Lower lobe of right lung (tissue), 2 donors: ENCODE results near the gene TRRAP. TPM values are rescaled to one million over a fixed set of nuclear protein-coding genes. Genes with fewer than 3 reads are reported as not detected.

Experiments used
- ATAC-seq, 2 donors: fragments of 200-7000 bp; cut with Tn5 transposase; one replicate each; pipeline ENCODE4 v1.9.1; 2020 to 2022; ENCODE audit warnings: mild to moderate bottlenecking in 2 of 2, moderate library complexity in 2 of 2
- DNase-seq: peaks from one replicate; pipeline ENCODE4 v3.0.0-alpha.2; 2020
- H3K27ac ChIP-seq: fragments of 200-600 bp; one replicate; pipeline ENCODE4 v1.8.0; 2022
- H3K27me3 ChIP-seq: fragments of 200-600 bp; one replicate; pipeline ENCODE4 v1.8.0; 2022; ENCODE audit warnings: low read depth
- H3K36me3 ChIP-seq: fragments of 200-600 bp; one replicate; pipeline ENCODE4 v1.8.0; 2022; ENCODE audit warnings: mild to moderate bottlenecking
- H3K4me1 ChIP-seq: fragments of 200-600 bp; one replicate; pipeline ENCODE4 v1.8.0; 2022
- H3K4me3 ChIP-seq: fragments of 200-600 bp; one replicate; pipeline ENCODE4 v1.8.0; 2022; ENCODE audit warnings: mild to moderate bottlenecking
- H3K9me3 ChIP-seq: fragments of 200-600 bp; one replicate; pipeline ENCODE4 v1.8.0; 2022
- CTCF ChIP-seq: fragments of 200-600 bp; IDR thresholded peaks from one replicate; pipeline ENCODE4 v1.8.0; 2022; ENCODE audit warnings: antibody characterized with exemption, mild to moderate bottlenecking
- intact Hi-C: fragments of 100-400 bp; cut with DNase I; formaldehyde crosslinking; loops from one replicate; pipeline ENCODE4 v1.11.0; 2022
- total RNA-seq: library from RNA; stranded (reverse); fragmentation: NEBNext Ultra II Directional; extraction: Animal tissue kit (Norgen Biotek cat#: 25700); gene quantifications from one replicate; pipeline ENCODE4 v1.2.1, GENCODE V29; 2021
- donor health status: DM: no; HTN: yes; CAD: no; lungs with severe emphysema.

TRRAP gene
- total RNA-seq, 1 donor from 2014 or later: 38.5 TPM

- Histone ChIP-seq H3K4me3 (no peak overlapping the region), H3K4me1 (peaks cover 6% of the 10 kb centered on the region), H3K36me3 (no peaks in the 10 kb centered on the region), H3K9me3 (no peaks in the 10 kb centered on the region), H3K27me3 (peaks cover 4% of the 10 kb centered on the region), H3K27ac (no peak overlapping the region)
- intact Hi-C loops: no loop called here
- TF ChIP-seq CTCF: no peak
- DNase-seq (no peak), ATAC-seq (no peak)
Measured at GRCh38 chr7:98862716-98863420, 15.5 kb upstream of the TRRAP start.

- DNase-seq: no peak
- H3K27ac ChIP-seq: no peak overlapping the region
- peaks cover 6% of the 10 kb centered on the region for H3K4me1 ChIP-seq
- no peak overlapping the region for H3K4me3 ChIP-seq
- no peaks in the 10 kb centered on the region for H3K36me3 ChIP-seq
- TF ChIP-seq CTCF: no peak
- no peaks in the 10 kb centered on the region for H3K9me3 ChIP-seq
- peaks cover 8% of the 10 kb centered on the region for H3K27me3 ChIP-seq
- intact Hi-C loops: no loop called here
- no peak for ATAC-seq
Measured at GRCh38 chr7:98863601-98864000, 14.7 kb upstream of the TRRAP start.

- peaks cover 15% of the 10 kb centered on the region for H3K27me3 ChIP-seq
Measured at GRCh38 chr7:98864731-98865453, 13.4 kb upstream of the TRRAP start.

GRCh38 chr7:98866351-98866750 is 12.0 kb upstream of the TRRAP start:
- Histone ChIP-seq H3K36me3 (no peaks in the 10 kb centered on the region), H3K27me3 (peaks cover 21% of the 10 kb centered on the region), H3K4me3 (no peak overlapping the region), H3K9me3 (no peaks in the 10 kb centered on the region), H3K27ac (no peak overlapping the region), H3K4me1 (peaks cover 19% of the 10 kb centered on the region)
- no peak for TF ChIP-seq CTCF
- no peak for ATAC-seq
- peak; percentile 38 for DNase-seq
- intact Hi-C loops: no loop called here

More at GRCh38 chr7:98864731-98865453, 13.4 kb upstream of the TRRAP start:
- no peaks in the 10 kb centered on the region for H3K36me3 ChIP-seq
- intact Hi-C loops: no loop called here
- DNase-seq: peak; percentile 49
- peak overlapping the region; percentile 41 for H3K27ac ChIP-seq
- ATAC-seq: peak; percentile 58 to 64
- no peak for TF ChIP-seq CTCF
- no peak overlapping the region for H3K4me3 ChIP-seq
- peaks cover 14% of the 10 kb centered on the region for H3K4me1 ChIP-seq
- no peaks in the 10 kb centered on the region for H3K9me3 ChIP-seq

- TF ChIP-seq CTCF: no peak
- no peaks in the 10 kb centered on the region for H3K36me3 ChIP-seq
- H3K27me3 ChIP-seq: peaks cover 25% of the 10 kb centered on the region
- intact Hi-C loops: no loop called here
- peak; percentile 24 for DNase-seq
- no peaks in the 10 kb centered on the region for H3K9me3 ChIP-seq
- no peak overlapping the region for H3K4me3 ChIP-seq
- no peak overlapping the region for H3K27ac ChIP-seq
- ATAC-seq: no peak
- H3K4me1 ChIP-seq: peaks cover 19% of the 10 kb centered on the region
Measured at GRCh38 chr7:98866765-98867164, 11.6 kb upstream of the TRRAP start.
